GM12878 (cell line): ENCODE results near the gene PRKAR2B. TPM values are rescaled to one million over a fixed set of nuclear protein-coding genes. Genes with fewer than 3 reads are reported as not detected.
A peak's percentile ranks its signal among the peaks of the same experiment; 100 is the strongest.

ENCODE experiments used
- CREB1 ChIP-seq: IDR thresholded peaks from 2 replicates; pipeline ENCODE4 v1.6.1; 2012; ENCODE audit warnings: low read depth, mild to moderate bottlenecking, inconsistent platforms
- EZH2 ChIP-seq: IDR thresholded peaks from 2 replicates; pipeline ENCODE4 v1.6.1; 2012; ENCODE audit warnings: low read depth, mild to moderate bottlenecking, control low read depth, inconsistent platforms, low read length, borderline replicate concordance; ENCODE audit not compliant: control insufficient read depth
- FOXK2 ChIP-seq: fragments of 450-650 bp; IDR thresholded peaks from 2 replicates; pipeline ENCODE4 v1.6.1; 2017; ENCODE audit warnings: mild to moderate bottlenecking, moderate library complexity
- IKZF2 ChIP-seq, 2 experiments: fragments of 450-650 bp; IDR thresholded peaks; 2 replicates each; pipeline ENCODE4 v1.6.1; 2017; ENCODE audit warnings: mild to moderate bottlenecking in 2 of 2, moderate library complexity in 2 of 2
- MXI1 ChIP-seq: fragments of 150-350 bp; IDR thresholded peaks from 2 replicates; pipeline ENCODE4 v1.6.1; 2011; ENCODE audit warnings: low read depth, mild to moderate bottlenecking, inconsistent platforms, low read length, improper control_type of control experiment
- NR2C1 ChIP-seq: fragments of 450-650 bp; IDR thresholded peaks from 2 replicates; pipeline ENCODE4 v1.6.1; 2017; ENCODE audit warnings: antibody characterized with exemption, mild to moderate bottlenecking, moderate library complexity
- NR2C2 ChIP-seq: IDR thresholded peaks from 2 replicates; pipeline ENCODE4 v1.6.1; 2011; ENCODE audit warnings: borderline replicate concordance, low read depth; ENCODE audit not compliant: control insufficient read depth, insufficient read length
- NR2F1 ChIP-seq: fragments of 450-650 bp; conservative IDR thresholded peaks from 2 replicates; pipeline ENCODE4 v1.6.1; 2017; ENCODE audit warnings: mild to moderate bottlenecking
- PBX3 ChIP-seq: IDR thresholded peaks from 2 replicates; pipeline ENCODE4 v1.6.1; 2011; ENCODE audit warnings: mild to moderate bottlenecking, low read depth, low read length, moderate library complexity; ENCODE audit not compliant: insufficient replicate concordance
- POLR2AphosphoS2 ChIP-seq: IDR thresholded peaks from 2 replicates; pipeline ENCODE4 v1.6.1; 2011; ENCODE audit warnings: low read depth, mild to moderate bottlenecking, low read length, improper control_type of control experiment, moderate library complexity
- RAD21 ChIP-seq: IDR thresholded peaks from 2 replicates; pipeline ENCODE4 v1.6.1; 2011; ENCODE audit warnings: mild to moderate bottlenecking, low read depth, low read length, moderate library complexity; ENCODE audit not compliant: insufficient read depth
- RELA ChIP-seq: fragments of 450-650 bp; IDR thresholded peaks from 2 replicates; pipeline ENCODE4 v1.8.0; 2014; ENCODE audit warnings: borderline replicate concordance; ENCODE audit not compliant: partially characterized antibody
- RFX5 ChIP-seq: IDR thresholded peaks from 2 replicates; pipeline ENCODE4 v1.6.1; 2011; ENCODE audit warnings: low read depth, low read length, improper control_type of control experiment
- SREBF1 ChIP-seq: IDR thresholded peaks from 2 replicates; pipeline ENCODE4 v1.6.1; 2012; ENCODE audit warnings: mild to moderate bottlenecking, low read length
- TAF1 ChIP-seq: IDR thresholded peaks from 2 replicates; pipeline ENCODE4 v1.6.1; 2011; ENCODE audit warnings: mild to moderate bottlenecking, low read depth, low read length, borderline replicate concordance
- ZBED1 ChIP-seq: IDR thresholded peaks from 2 replicates; pipeline ENCODE4 v1.6.1; 2016; ENCODE audit warnings: borderline replicate concordance
- ZNF384 ChIP-seq: IDR thresholded peaks from 2 replicates; pipeline ENCODE4 v1.6.1; 2012; ENCODE audit warnings: low read depth, mild to moderate bottlenecking, low read length, improper control_type of control experiment, borderline replicate concordance
- ZSCAN29 ChIP-seq: fragments of 450-650 bp; IDR thresholded peaks from 2 replicates; pipeline ENCODE4 v1.6.1; 2017; ENCODE audit warnings: mild to moderate bottlenecking, moderate library complexity
- ZZZ3 ChIP-seq: IDR thresholded peaks from 2 replicates; pipeline ENCODE4 v1.6.1; 2011; ENCODE audit warnings: low read depth; ENCODE audit not compliant: control insufficient read depth, insufficient read length
- polyA plus RNA-seq, 11 experiments: library from polyadenylated mRNA; depleted of rRNA in 4 of 11; unstranded in 6 of 11; stranded (reverse) in 5 of 11; fragments of >200 nt; fragmentation: Nextera tagmentation in 4 of 11; fragmentation: Illumina TruSeq in 1 of 11; extraction: Ambion mirVana in 4 of 11; extraction: Trizol in 1 of 11; gene quantifications; 1 replicate in 1 of 11; 2 replicates in 10 of 11; pipeline versions ENCODE4 v1.2.1 to v1.2.3, GENCODE V29; 2011 to 2016; ENCODE audit warnings: inconsistent platforms in 2 of 11, missing spikeins in 2 of 11, low read depth in 1 of 11
- total RNA-seq, 4 experiments: library from RNA; depleted of rRNA in 3 of 4; stranded (reverse); fragments of >200 nt in 3 of 4; fragmentation: Illumina TruSeq in 1 of 4; extraction: Trizol in 1 of 4; gene quantifications; 2 replicates each; pipeline versions ENCODE4 v1.2.1 to v1.2.3, GENCODE V29; 2013 to 2021
- TF ChIP-seq, protein P1 (sequence below): IDR thresholded peaks from 2 replicates; pipeline ENCODE4 v1.6.1; 2011; ENCODE audit warnings: low read depth, low read length, improper control_type of control experiment, borderline replicate concordance
- TF ChIP-seq, protein P2 (sequence below): IDR thresholded peaks from 2 replicates; pipeline ENCODE4 v1.6.1; 2012; ENCODE audit warnings: mild to moderate bottlenecking, low read depth, low read length
- TF ChIP-seq, protein P3 (sequence below): fragments of 450-650 bp; IDR thresholded peaks from 2 replicates; pipeline ENCODE4 v1.6.1; 2017; ENCODE audit warnings: low read depth, mild to moderate bottlenecking, moderate library complexity

Gene PRKAR2B
- total and polyA plus RNA-seq, 10 of the 15 experiments (the other 5 are each of a cell fraction or from before 2014, with no cell fraction given), result 0.01 to 0.18 (median 0.04) TPM; not detected in 4

DNA sequence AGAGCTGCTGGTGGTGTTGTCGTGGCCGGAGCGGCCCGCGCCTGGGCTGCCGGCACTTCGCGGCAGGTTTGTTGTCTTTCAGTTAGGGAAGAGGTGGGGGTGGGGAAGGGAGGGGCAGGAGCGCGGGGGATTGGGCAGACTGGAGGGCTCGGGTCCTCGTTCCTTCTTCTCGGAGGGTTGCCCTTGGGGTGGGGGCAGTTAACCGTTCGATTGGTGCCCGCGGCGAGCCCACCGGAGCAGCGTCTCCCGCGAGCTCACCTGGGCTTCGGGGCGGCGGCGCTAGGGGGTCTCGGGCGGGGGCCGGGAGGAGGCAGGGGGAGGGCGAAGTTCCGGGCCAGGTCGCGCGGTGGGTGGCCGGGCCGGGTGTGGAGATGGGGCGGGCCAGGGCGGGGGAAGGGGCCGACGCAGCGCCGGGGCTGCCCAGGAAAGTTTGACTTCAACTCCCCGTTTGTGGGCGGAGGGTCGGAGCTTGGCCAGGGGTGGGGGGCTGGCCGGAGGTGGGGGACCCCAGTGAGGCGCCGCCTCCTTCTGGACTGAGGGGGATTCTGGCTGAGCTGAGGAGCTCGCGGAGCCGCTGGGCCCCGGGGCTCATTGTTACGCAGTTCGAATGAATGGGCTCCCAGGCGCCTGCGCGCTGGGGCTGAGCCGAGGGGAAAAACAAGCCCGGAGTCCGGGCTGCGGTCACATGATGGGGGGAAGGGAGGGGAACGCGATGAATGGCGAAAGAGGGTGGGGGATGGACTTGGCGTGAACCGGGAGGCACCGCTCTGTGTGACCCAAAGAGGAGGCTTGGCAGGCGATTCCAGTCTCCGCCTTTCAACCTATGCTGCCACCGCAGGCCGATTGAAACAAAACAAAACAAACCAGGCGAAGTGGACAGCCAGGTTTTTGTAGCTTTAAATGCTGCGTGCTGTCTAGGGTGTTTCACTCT is 124.9 kb downstream of the PRKAR2B start (continued):
- no peak for TF ChIP-seq PBX3
- TF ChIP-seq POLR2AphosphoS2, result peak; percentile 70; the same call in 1 of the 2 replicates
- TF ChIP-seq TAF1, result peak; percentile 68; the same call in 1 of the 2 replicates
- TF ChIP-seq, protein P1, sequence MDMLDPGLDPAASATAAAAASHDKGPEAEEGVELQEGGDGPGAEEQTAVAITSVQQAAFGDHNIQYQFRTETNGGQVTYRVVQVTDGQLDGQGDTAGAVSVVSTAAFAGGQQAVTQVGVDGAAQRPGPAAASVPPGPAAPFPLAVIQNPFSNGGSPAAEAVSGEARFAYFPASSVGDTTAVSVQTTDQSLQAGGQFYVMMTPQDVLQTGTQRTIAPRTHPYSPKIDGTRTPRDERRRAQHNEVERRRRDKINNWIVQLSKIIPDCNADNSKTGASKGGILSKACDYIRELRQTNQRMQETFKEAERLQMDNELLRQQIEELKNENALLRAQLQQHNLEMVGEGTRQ, result peak; percentile 78
- TF ChIP-seq EZH2, result no peak
- no peak for TF ChIP-seq ZZZ3
- peak; percentile 57 for TF ChIP-seq MXI1
- no peak for TF ChIP-seq FOXK2
- no peak for TF ChIP-seq NR2F1
- peak; percentile 60 for TF ChIP-seq CREB1
- TF ChIP-seq IKZF2 (IDR thresholded peaks at IDR 0.05), result peak; percentile 65 to 68
- no peak for TF ChIP-seq ZBED1
- TF ChIP-seq SREBF1, result no peak
- no peak for TF ChIP-seq NR2C1
- TF ChIP-seq, protein P2, sequence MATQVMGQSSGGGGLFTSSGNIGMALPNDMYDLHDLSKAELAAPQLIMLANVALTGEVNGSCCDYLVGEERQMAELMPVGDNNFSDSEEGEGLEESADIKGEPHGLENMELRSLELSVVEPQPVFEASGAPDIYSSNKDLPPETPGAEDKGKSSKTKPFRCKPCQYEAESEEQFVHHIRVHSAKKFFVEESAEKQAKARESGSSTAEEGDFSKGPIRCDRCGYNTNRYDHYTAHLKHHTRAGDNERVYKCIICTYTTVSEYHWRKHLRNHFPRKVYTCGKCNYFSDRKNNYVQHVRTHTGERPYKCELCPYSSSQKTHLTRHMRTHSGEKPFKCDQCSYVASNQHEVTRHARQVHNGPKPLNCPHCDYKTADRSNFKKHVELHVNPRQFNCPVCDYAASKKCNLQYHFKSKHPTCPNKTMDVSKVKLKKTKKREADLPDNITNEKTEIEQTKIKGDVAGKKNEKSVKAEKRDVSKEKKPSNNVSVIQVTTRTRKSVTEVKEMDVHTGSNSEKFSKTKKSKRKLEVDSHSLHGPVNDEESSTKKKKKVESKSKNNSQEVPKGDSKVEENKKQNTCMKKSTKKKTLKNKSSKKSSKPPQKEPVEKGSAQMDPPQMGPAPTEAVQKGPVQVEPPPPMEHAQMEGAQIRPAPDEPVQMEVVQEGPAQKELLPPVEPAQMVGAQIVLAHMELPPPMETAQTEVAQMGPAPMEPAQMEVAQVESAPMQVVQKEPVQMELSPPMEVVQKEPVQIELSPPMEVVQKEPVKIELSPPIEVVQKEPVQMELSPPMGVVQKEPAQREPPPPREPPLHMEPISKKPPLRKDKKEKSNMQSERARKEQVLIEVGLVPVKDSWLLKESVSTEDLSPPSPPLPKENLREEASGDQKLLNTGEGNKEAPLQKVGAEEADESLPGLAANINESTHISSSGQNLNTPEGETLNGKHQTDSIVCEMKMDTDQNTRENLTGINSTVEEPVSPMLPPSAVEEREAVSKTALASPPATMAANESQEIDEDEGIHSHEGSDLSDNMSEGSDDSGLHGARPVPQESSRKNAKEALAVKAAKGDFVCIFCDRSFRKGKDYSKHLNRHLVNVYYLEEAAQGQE, result no peak
- TF ChIP-seq RAD21, result no peak
- TF ChIP-seq ZNF384, result no peak
- TF ChIP-seq ZSCAN29, result no peak
- peak; percentile 52 for TF ChIP-seq RELA
- TF ChIP-seq NR2C2, result no peak
- TF ChIP-seq RFX5, result no peak
- TF ChIP-seq, protein P3, sequence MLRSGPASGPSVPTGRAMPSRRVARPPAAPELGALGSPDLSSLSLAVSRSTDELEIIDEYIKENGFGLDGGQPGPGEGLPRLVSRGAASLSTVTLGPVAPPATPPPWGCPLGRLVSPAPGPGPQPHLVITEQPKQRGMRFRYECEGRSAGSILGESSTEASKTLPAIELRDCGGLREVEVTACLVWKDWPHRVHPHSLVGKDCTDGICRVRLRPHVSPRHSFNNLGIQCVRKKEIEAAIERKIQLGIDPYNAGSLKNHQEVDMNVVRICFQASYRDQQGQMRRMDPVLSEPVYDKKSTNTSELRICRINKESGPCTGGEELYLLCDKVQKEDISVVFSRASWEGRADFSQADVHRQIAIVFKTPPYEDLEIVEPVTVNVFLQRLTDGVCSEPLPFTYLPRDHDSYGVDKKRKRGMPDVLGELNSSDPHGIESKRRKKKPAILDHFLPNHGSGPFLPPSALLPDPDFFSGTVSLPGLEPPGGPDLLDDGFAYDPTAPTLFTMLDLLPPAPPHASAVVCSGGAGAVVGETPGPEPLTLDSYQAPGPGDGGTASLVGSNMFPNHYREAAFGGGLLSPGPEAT, result peak; percentile 63
